HEK293 (cell line): ENCODE results near the gene SLC35D1.
A peak's percentile ranks its signal among the peaks of the same experiment; 100 is the strongest.

ENCODE experiments used
- CTCF ChIA-PET: fragments of 350-600 bp; formaldehyde crosslinking; extraction: SDS; loops from one replicate; lab custom pipeline; 2021; ENCODE audit warnings: antibody characterized with exemption; lab: Yijun Ruan, JAX
- POLR2A ChIA-PET: fragments of 300-600 bp; formaldehyde crosslinking; extraction: SDS; loops from one replicate; lab custom pipeline; 2020; ENCODE audit warnings: antibody characterized with exemption, inconsistent platforms; lab: Yijun Ruan, JAX
- H3K27ac ChIP-seq: fragments of 200-500 bp; sonication (Bioruptor generic); 2 replicates; pipeline ENCODE4 v1.5.1; 2014; ENCODE audit warnings: low read depth, low read length, control low read depth, inconsistent platforms; ENCODE audit errors: extremely low read depth
- H3K36me3 ChIP-seq, 2 experiments: fragments of 200-500 bp in 1 of 2; sonication (Bioruptor generic) in 1 of 2; 1 replicate in 1 of 2; 2 replicates in 1 of 2; pipeline ENCODE4 v1.5.1; 2014 to 2017; ENCODE audit warnings: inconsistent platforms in 2 of 2, low read length in 2 of 2; ENCODE audit not compliant: control insufficient read depth in 2 of 2, insufficient read depth in 1 of 2
- H3K4me1 ChIP-seq: fragments of 200-500 bp; sonication (Bioruptor generic); 2 replicates; pipeline ENCODE4 v1.5.1; 2014; ENCODE audit warnings: mild to moderate bottlenecking, low read length, inconsistent platforms; ENCODE audit not compliant: control insufficient read depth, insufficient read depth
- H3K4me3 ChIP-seq: 2 replicates; pipeline ENCODE4 v1.5.1; 2011; ENCODE audit warnings: low read depth, mild to moderate bottlenecking, control low read depth, low read length, moderate library complexity
- H3K9me3 ChIP-seq: fragments of 200-500 bp; sonication (Bioruptor generic); 2 replicates; pipeline ENCODE4 v1.5.1; 2014; ENCODE audit warnings: low read depth, low read length, inconsistent platforms; ENCODE audit not compliant: control insufficient read depth, insufficient read depth
- SP7 ChIP-seq: fragments of 450-650 bp; formaldehyde crosslinking; IDR thresholded peaks from 2 replicates; pipeline ENCODE4 v1.5.1; 2016; ENCODE audit warnings: missing biosample characterization, missing genetic modification characterization
- ZNF501 ChIP-seq: fragments of 450-650 bp; formaldehyde crosslinking; IDR thresholded peaks from 2 replicates; pipeline ENCODE4 v1.5.1; 2016; ENCODE audit warnings: missing biosample characterization, missing genetic modification characterization
- ZNF664 ChIP-seq: fragments of 450-650 bp; formaldehyde crosslinking; IDR thresholded peaks from 2 replicates; pipeline ENCODE4 v1.5.1; 2016; ENCODE audit warnings: missing biosample characterization, missing genetic modification characterization
- ZSCAN18 ChIP-seq: fragments of 450-650 bp; formaldehyde crosslinking; IDR thresholded peaks from 2 replicates; pipeline ENCODE4 v1.5.1; 2016; ENCODE audit warnings: missing biosample characterization, missing genetic modification characterization

Gene SLC35D1

GRCh38 chr1:66954208-66954607 is 99.7 kb downstream of the SLC35D1 start (continued):
- TF ChIP-seq ZSCAN18 (tag by site-specific recombination) = no peak
- no peak for TF ChIP-seq ZNF501 (tag by site-specific recombination)
- TF ChIP-seq, all 188 proteins: peak for 0

GRCh38 chr1:66951513-66951912 is 102.4 kb downstream of the SLC35D1 start:
- Histone ChIP-seq H3K4me1 (no peaks in the 10 kb centered on the region), H3K36me3 (peaks cover 14 to 80% of the 10 kb centered on the region in 2 experiments), H3K4me3 (no peak overlapping the region), H3K27ac (no peak overlapping the region), H3K9me3 (no peaks in the 10 kb centered on the region)
- ChIA-PET POLR2A (no interaction called here), CTCF (no interaction called here)
- TF ChIP-seq SP7 (tag by site-specific recombination) (no peak), ZNF664 (tag by site-specific recombination) (0 out of 2 replicates have a peak, but pooled peaks have one; percentile 43)
